HFFc6 (cell line): ENCODE results near the gene PICK1. TPM values are rescaled to one million over a fixed set of nuclear protein-coding genes. Genes with fewer than 3 reads are reported as not detected.

Source experiments
- DNase-seq: peaks from one replicate; pipeline ENCODE4 v3.0.0-alpha.2; 2018
- H3K27ac Mint-ChIP-seq: 2 replicates; pipeline ENCODE4 v1.8.0; 2020; ENCODE audit warnings: mild to moderate bottlenecking, mixed read lengths
- H3K27me3 Mint-ChIP-seq: 2 replicates; pipeline ENCODE4 v1.8.0; 2021; ENCODE audit warnings: mild to moderate bottlenecking, moderate library complexity, mixed read lengths; ENCODE audit not compliant: insufficient read depth
- H3K36me3 Mint-ChIP-seq: 2 replicates; pipeline ENCODE4 v1.8.0; 2021; ENCODE audit warnings: low read depth, mixed read lengths
- H3K4me1 Mint-ChIP-seq: 2 replicates; pipeline ENCODE4 v1.8.0; 2020; ENCODE audit warnings: low read depth, mixed read lengths
- H3K4me3 Mint-ChIP-seq: 2 replicates; pipeline ENCODE4 v1.8.0; 2020; ENCODE audit warnings: mild to moderate bottlenecking, moderate library complexity, mixed read lengths
- H3K9me3 Mint-ChIP-seq: 2 replicates; pipeline ENCODE4 v1.8.0; 2020; ENCODE audit warnings: mild to moderate bottlenecking, mixed read lengths
- CTCF ChIP-seq: fragments of 200-600 bp; sonication (generic); IDR thresholded peaks from 2 replicates; pipeline ENCODE4 v1.5.0; 2021; ENCODE audit warnings: antibody characterized with exemption, mild to moderate bottlenecking
- total RNA-seq, 6 experiments: library from RNA; stranded (reverse); fragmentation: NEBNext Ultra II Directional; extraction: Animal tissue kit (Norgen Biotek cat#: 25700); gene quantifications; 2 replicates in 1 of 6; 3 replicates in 5 of 6; pipeline ENCODE4 v1.2.3, GENCODE V29; 2021

Gene PICK1
- total RNA-seq, 6 experiments from 2014 or later: 7.0 to 10.0 (median 7.7) TPM

DNA sequence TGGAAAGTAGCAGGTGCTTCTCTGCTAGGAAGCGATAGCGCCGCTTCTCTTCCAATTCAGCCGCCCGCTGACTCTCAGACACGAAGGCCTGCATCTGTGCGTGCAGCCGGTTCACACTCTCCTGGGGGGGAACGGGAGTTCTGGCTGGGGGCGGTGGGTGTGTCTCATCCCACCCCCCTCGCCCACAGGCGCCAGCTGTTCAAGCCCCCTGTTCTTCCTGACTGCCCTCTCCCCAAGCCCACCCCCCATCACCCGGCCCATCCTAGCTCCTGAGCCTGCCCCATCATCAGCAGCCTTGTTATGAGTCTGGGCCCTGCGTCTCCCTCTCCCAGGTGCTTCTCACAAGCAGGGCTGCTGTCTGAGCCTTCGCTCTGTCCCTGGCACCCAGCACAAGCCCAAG, 39.9 kb downstream of the PICK1 start:
- Mint-ChIP-seq H3K27ac (no peak overlapping the region), H3K27me3 (peaks cover 11% of the 10 kb centered on the region), H3K4me3 (no peak overlapping the region), H3K36me3 (no peaks in the 10 kb centered on the region), H3K9me3 (no peaks in the 10 kb centered on the region), H3K4me1 (peaks cover 9% of the 10 kb centered on the region)
- no peak for DNase-seq
- no peak for TF ChIP-seq CTCF

DNA sequence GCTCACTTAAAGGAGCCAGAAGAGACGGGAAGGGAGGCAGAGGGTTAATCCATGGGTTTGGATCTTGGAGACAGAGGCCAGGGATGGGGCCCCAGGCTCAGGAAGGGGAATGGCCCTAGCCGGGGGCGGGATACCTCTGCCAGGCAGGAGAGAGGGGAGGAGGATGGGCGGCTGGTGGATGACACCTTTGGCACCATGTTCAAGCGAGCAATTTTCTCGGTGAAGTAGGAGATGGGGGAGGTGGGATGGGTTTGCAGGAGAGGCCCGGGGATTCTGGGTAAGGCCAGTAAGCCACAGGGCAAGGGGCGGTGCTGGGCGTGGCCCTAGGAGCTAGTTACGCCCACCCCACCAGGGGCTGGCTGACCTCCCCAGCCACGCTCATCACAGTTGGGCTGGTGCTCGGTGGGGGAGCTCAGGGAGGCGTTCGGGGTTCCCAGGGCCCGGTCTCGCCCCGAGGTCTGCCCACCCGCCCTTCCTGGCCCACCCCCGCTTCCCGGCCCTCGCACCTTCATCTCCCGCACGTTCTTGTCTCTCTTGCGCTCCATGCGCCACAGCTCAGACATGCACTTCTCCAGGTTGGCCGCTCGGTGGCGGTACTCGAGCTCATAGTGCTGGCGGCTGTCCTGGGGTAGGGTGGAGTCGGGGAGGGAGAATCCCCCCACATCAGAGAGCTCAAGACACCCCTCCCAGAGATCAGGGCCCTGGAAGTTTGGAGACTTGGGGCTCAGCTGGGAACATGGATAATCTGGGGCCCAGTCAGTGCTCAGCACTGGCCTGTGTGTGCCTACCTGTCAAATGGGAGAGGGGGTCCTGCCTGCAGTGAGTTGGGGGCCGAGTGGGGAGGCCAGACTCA, 40.6 kb downstream of the PICK1 start:
- no peaks in the 10 kb centered on the region for H3K36me3 Mint-ChIP-seq
- H3K27ac Mint-ChIP-seq: peak overlapping the region; percentile 52; the same call in 1 of the 2 replicates
- no peak for DNase-seq
- H3K27me3 Mint-ChIP-seq: peaks cover 11% of the 10 kb centered on the region
- TF ChIP-seq CTCF: peak; percentile 70
- no peak overlapping the region for H3K4me3 Mint-ChIP-seq
- peaks cover 9% of the 10 kb centered on the region for H3K4me1 Mint-ChIP-seq
- no peaks in the 10 kb centered on the region for H3K9me3 Mint-ChIP-seq

DNA sequence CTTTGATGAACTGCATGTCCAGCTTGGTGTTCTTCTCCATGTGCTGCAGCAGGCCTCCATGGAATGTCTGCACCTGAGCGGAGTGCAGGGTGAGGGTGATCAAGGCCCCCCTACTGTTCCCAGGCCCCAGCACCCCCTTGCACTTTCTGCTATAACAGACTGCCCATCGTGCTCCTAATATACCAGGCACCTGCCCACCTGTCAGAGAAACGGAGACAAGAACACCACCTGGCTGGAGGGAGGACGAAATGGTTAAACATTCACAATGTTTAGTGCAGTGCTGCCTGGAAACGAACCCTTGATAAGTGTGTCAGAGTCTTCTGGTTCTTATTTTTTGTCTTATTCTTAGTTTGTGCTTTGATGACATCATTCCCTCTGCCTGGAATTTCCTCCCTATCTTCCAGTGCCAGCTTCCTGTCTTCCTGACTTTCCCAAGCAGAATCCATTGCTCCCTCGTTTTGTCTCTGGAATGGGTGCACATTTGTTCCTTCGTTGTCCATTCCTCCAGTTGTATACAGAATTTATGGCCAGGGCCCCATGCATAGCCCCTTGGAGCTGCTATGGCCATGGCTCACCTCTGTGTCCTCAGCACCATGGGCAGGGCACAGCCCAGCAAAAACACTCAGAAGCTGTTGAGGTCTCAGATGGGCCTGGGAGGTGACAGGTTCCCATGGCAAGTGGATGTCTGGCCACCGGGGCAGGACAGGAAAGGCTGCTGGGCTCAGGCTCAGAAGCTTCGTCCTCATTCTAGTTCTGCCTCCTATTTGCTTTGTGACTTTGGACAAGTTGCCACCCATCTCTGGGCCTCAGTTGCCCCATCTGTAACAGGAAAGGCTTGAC, 41.4 kb downstream of the PICK1 start:
- no peak overlapping the region for H3K4me3 Mint-ChIP-seq

DNA sequence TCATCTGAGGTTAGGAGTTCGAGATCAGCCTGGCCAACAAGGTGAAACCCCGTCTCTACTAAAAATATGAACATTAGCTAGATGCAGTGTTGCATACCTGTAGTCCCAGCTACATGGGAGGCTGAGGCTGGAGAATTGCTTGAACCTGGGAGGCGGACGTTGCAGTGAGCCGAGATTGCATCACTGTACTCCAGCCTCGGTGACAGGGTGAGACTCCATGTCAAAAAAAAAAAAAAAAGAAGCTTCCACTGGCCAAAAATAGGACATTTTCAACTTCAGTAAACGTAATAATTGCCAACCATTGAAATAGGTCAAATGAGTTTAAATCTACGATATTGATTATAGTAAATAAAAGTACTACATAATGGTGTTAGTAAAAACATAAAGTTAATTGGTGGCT, 46.4 kb downstream of the PICK1 start:
- Mint-ChIP-seq H3K4me3 (no peak overlapping the region), H3K4me1 (peaks cover 12% of the 10 kb centered on the region), H3K27me3 (no peaks in the 10 kb centered on the region), H3K27ac (no peak overlapping the region), H3K9me3 (no peaks in the 10 kb centered on the region), H3K36me3 (no peaks in the 10 kb centered on the region)
- TF ChIP-seq CTCF: no peak
- DNase-seq: no peak

More for the DNA sequence above, 41.4 kb downstream of the PICK1 start:
- no peak for TF ChIP-seq CTCF
- H3K36me3 Mint-ChIP-seq: no peaks in the 10 kb centered on the region
- DNase-seq: peak; percentile 6
- H3K9me3 Mint-ChIP-seq: no peaks in the 10 kb centered on the region
- H3K27ac Mint-ChIP-seq: peak overlapping the region; percentile 52
- H3K4me1 Mint-ChIP-seq: peaks cover 9% of the 10 kb centered on the region
- peaks cover 9% of the 10 kb centered on the region for H3K27me3 Mint-ChIP-seq

- H3K9me3 Mint-ChIP-seq: no peaks in the 10 kb centered on the region
- H3K27me3 Mint-ChIP-seq: no peaks in the 10 kb centered on the region
- H3K27ac Mint-ChIP-seq: no peak overlapping the region
- no peak for DNase-seq
- H3K36me3 Mint-ChIP-seq: no peaks in the 10 kb centered on the region
- H3K4me1 Mint-ChIP-seq: 0 out of 2 replicates have a peak, but pooled peaks cover 8% of the 10 kb centered on the region
- no peak overlapping the region for H3K4me3 Mint-ChIP-seq
- peak; percentile 63 for TF ChIP-seq CTCF
Measured at GRCh38 chr22:38104084-38104483, 46.9 kb downstream of the PICK1 start.
